WERI-Rb-1 (cell line): ENCODE data around the gene LENG8.

Source experiments
- DNase-seq: peaks from one replicate; pipeline ENCODE4 v3.0.0-alpha.2; 2020
- H3K27ac ChIP-seq: fragments of 250-450 bp; sonication (Bioruptor Pico); 2 replicates; pipeline ENCODE4 v1.5.1; 2020; ENCODE audit warnings: mild to moderate bottlenecking, moderate library complexity
- H3K27me3 ChIP-seq: fragments of 250-450 bp; sonication (Bioruptor Pico); 2 replicates; pipeline ENCODE4 v1.5.1; 2021; ENCODE audit warnings: mild to moderate bottlenecking, low read depth, moderate library complexity; ENCODE audit not compliant: insufficient read depth, severe bottlenecking
- H3K36me3 ChIP-seq: fragments of 250-450 bp; sonication (Bioruptor Pico); 2 replicates; pipeline ENCODE4 v1.5.1; 2020; ENCODE audit warnings: mild to moderate bottlenecking, moderate library complexity
- H3K4me3 ChIP-seq: 2 replicates; pipeline ENCODE4 v1.5.1; 2011; ENCODE audit warnings: low read depth, mild to moderate bottlenecking, control low read depth, low read length
- H3K9me3 ChIP-seq: fragments of 250-450 bp; sonication (Bioruptor Pico); 2 replicates; pipeline ENCODE4 v1.5.1; 2021; ENCODE audit warnings: mild to moderate bottlenecking, moderate library complexity; ENCODE audit not compliant: severe bottlenecking
- CTCF ChIP-seq: IDR thresholded peaks from 2 replicates; pipeline ENCODE4 v1.5.1; 2011; ENCODE audit warnings: low read depth, mild to moderate bottlenecking, control low read depth, inconsistent platforms, low read length

The LENG8 gene

GRCh38 chr19:54451331-54451871 lies 2.4 kb downstream of the LENG8 start:
- no peak for TF ChIP-seq CTCF
- H3K9me3 ChIP-seq, result no peaks in the 10 kb centered on the region
- H3K36me3 ChIP-seq, result peaks cover 71% of the 10 kb centered on the region
- peak overlapping the region; percentile 39; the same call in 1 of the 2 replicates for H3K27ac ChIP-seq
- no peaks in the 10 kb centered on the region for H3K27me3 ChIP-seq
- no peak overlapping the region for H3K4me3 ChIP-seq
- DNase-seq, result no peak

DNA sequence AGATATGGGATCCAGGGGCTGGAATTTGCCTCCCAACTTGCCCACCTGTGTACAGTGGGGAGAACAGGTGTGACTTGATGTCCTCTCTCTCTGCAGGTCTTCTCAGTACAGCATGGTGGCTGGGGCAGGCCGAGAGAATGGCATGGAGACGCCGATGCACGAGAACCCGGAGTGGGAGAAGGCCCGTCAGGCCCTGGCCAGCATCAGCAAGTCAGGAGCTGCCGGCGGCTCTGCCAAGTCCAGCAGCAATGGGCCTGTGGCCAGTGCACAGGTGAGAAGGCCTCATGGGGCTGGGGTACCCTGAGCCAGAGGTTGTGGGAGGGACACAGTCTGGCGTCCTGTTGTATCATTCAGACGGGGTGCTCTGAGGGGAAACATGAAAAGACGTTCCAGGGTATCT lies 3.0 kb downstream of the LENG8 start:
- no peak for DNase-seq
- Histone ChIP-seq H3K4me3 (no peak overlapping the region), H3K36me3 (peaks cover 72% of the 10 kb centered on the region), H3K27me3 (no peaks in the 10 kb centered on the region), H3K9me3 (no peaks in the 10 kb centered on the region), H3K27ac (no peak overlapping the region)
- TF ChIP-seq CTCF, result no peak

DNA sequence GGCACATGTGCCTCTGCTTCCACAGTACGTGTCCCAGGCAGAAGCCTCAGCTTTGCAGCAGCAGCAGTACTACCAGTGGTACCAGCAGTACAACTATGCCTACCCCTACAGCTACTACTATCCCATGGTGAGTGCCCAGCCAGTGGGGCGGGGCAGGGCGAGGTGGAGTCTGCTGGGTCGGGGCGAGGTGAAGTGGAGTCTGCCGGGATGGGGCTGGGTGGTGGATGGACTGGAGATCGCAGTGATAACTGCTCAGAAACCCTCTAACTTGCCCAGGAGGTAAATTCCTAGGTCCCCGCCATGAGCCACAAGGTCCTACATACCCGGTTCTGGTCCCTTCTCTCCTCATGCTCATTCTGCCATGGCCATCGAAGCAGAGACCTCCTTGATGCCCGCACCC lies 3.6 kb downstream of the LENG8 start:
- TF ChIP-seq CTCF, result no peak
- DNase-seq, result no peak
- Histone ChIP-seq H3K27ac (no peak overlapping the region), H3K9me3 (no peaks in the 10 kb centered on the region), H3K27me3 (no peaks in the 10 kb centered on the region), H3K4me3 (no peak overlapping the region), H3K36me3 (peaks cover 75% of the 10 kb centered on the region)

DNA sequence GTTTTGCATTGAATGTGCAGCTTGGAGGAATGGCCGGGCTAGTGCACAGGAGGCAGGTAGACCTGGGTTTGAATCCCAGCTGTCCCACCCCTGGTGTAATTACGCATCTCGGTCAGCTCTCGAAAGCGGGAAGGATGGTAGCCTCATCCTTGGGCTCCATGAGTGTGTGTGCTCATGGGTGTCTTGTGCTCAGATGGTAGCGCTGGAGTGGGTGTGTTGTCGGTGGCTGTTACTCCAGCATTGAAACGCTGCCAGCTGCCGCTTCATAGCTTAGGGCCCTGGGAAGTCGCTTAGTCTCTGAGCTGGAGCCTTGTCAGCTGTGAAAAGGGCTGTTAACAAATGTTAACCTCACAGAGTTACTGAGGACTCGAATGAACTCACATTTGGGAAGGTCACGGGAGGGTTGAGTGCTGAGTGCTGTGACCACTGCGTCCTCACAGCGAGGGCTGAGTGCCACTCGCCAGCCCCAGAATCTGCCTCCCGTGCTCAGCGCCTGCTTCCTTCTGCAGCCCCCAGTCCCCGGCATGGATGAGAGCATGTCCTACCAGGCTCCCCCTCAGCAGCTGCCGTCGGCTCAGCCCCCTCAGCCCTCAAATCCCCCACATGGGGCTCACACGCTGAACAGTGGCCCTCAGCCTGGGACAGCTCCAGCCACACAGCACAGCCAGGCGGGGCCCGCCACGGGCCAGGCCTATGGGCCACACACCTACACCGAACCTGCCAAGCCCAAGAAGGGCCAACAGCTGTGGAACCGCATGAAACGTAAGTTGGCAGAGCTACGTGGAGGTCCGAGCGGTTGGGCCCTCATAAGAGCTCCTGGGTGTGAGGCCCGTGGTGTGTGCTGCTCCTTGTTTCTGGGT lies 5.2 kb downstream of the LENG8 start:
- peaks cover 90% of the 10 kb centered on the region for H3K36me3 ChIP-seq
- H3K9me3 ChIP-seq, result no peaks in the 10 kb centered on the region
- H3K27me3 ChIP-seq, result no peaks in the 10 kb centered on the region
- H3K27ac ChIP-seq, result no peak overlapping the region
- no peak overlapping the region for H3K4me3 ChIP-seq
- TF ChIP-seq CTCF, result no peak
- no peak for DNase-seq

GRCh38 chr19:54454781-54455675 lies 6.0 kb downstream of the LENG8 start:
- H3K4me3 ChIP-seq, result no peak overlapping the region
- no peak for DNase-seq
- no peaks in the 10 kb centered on the region for H3K27me3 ChIP-seq
- H3K9me3 ChIP-seq, result no peaks in the 10 kb centered on the region
- no peak for TF ChIP-seq CTCF
- H3K36me3 ChIP-seq, result peaks cover 95% of the 10 kb centered on the region
- no peak overlapping the region for H3K27ac ChIP-seq
